HCT116 (cell line): ENCODE data around the gene AHNAK.

Experiments used
- CTCF ChIP-seq, 3 experiments: fragments of 200-600 bp in 1 of 3; sonication (generic) in 1 of 3; IDR thresholded peaks in 2 of 3; conservative IDR thresholded peaks in 1 of 3; 2 replicates each; pipeline ENCODE4 v1.5.1; 2012 to 2017; ENCODE audit warnings: low read depth in 2 of 3, low read length in 2 of 3, antibody characterized with exemption in 1 of 3, borderline replicate concordance in 1 of 3, control low read depth in 1 of 3, mild to moderate bottlenecking in 1 of 3, mixed read lengths in 1 of 3, mixed run types in 1 of 3, moderate library complexity in 1 of 3; ENCODE audit not compliant: insufficient read depth in 1 of 3
- EZH2 ChIP-seq: fragments of 200-600 bp; sonication (generic); IDR thresholded peaks from 2 replicates; pipeline ENCODE4 v1.6.1; 2017; ENCODE audit warnings: antibody characterized with exemption, mixed run types
- FOSL1 ChIP-seq: IDR thresholded peaks from 2 replicates; pipeline ENCODE4 v1.6.1; 2012; ENCODE audit warnings: low read depth
- JUND ChIP-seq: IDR thresholded peaks from 2 replicates; pipeline ENCODE4 v1.6.1; 2012
- POLR2A ChIP-seq: IDR thresholded peaks from 2 replicates; pipeline ENCODE4 v1.7.0; 2011; ENCODE audit warnings: borderline replicate concordance; ENCODE audit not compliant: insufficient read depth, insufficient read length; ENCODE audit errors: extremely low read depth
- POLR2AphosphoS5 ChIP-seq: IDR thresholded peaks from 2 replicates; pipeline ENCODE4 v1.6.1; 2011; ENCODE audit warnings: mild to moderate bottlenecking, low read depth, low read length, moderate library complexity
- RAD21 ChIP-seq: IDR thresholded peaks from 2 replicates; pipeline ENCODE4 v1.6.1; 2012; ENCODE audit warnings: low read depth, mild to moderate bottlenecking
- SP1 ChIP-seq: IDR thresholded peaks from 2 replicates; pipeline ENCODE4 v1.6.1; 2012; ENCODE audit warnings: low read depth

GRCh38 chr11:62406034-62406433, 140.6 kb downstream of the AHNAK start:
- TF ChIP-seq CTCF (IDR thresholded peaks at IDR 0.05 in 2 of 3, conservative IDR thresholded peaks at IDR 0.05 in 1 of 3; ENCODE audit: borderline replicate concordance in 1 of 3, insufficient read depth in 1 of 3, low read depth in 2 of 3, low read length in 2 of 3) (no peak), EZH2 (no peak), FOSL1 (no peak), JUND (no peak), RAD21 (no peak), POLR2AphosphoS5 (no peak), SP1 (no peak), POLR2A (no peak)
